ENCODE data around the gene EGLN2.

The EGLN2 gene

DNA sequence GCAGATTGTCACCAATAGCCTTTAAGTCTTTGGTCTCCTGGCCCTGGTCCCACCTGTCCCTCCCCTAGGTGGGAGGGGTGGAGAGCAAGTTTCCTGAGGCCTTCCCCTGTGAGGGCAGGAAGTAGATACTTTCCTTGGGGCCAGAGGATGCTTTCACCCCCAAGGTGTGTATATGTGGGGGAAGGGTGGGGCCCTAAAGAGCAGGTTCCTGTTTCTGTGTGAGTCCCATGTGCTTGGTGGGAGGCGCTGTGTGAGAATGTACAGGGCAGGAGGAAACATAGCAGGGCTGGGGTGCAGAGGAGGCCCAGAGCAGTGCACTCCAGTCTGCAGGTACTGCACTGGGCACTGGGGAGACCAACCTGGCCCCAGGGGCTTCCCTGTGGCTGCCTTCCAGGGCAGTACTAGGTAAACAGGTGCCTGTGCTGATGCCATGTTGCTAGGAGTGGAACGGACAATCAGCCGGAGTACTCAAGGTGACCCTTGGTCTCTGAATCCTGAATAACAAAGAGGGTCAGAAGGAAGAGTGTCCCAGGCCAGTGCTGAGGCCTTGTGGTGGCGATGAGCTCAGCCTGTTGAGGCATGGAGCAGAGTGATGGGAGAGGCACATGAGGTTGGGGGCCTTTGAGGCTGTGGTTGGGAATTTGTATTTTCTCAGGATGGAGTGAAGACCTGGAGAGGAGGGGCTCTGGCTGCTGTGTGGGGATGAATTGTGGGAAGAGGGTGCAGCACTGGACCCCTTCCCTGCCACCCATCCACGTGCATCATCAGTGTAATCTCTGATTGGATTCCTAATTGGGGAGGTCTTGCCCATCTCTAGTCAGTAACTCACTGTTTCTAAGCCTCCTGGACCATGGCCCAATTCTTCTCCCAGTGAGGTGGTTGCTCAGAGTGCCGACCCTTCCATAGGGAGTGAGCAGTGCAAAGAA is 5.1 kb downstream of the EGLN2 start:
- POLR2A ChIA-PET = interaction anchor here (1.0 to 8.6 kb wide), 4 partner anchors 26 to 87 kb away, joined by 3 to 86 read pairs (median 30); partner anchors contain the start of genes ACTMAP, COQ8B, ITPKC and RAB4B
- H3K4me1 ChIP-seq (ENCODE audit: control insufficient read depth, insufficient read depth, low read length) = peaks cover 77% of the 10 kb centered on the region
- H3K36me3 ChIP-seq (ENCODE audit: control insufficient read depth in 2 of 2, insufficient read depth in 1 of 2, low read length in 2 of 2) = peaks cover 55 to 74% of the 10 kb centered on the region in 2 experiments
- H3K9me3 ChIP-seq (ENCODE audit: control insufficient read depth, insufficient read depth, low read depth, low read length) = no peaks in the 10 kb centered on the region
- peak overlapping the region; percentile 67 for H3K27ac ChIP-seq (ENCODE audit: extremely low read depth, low read depth, low read length)
- no peak overlapping the region for H3K4me3 ChIP-seq (ENCODE audit: low read depth, low read length)
- CTCF ChIA-PET = interaction anchor here (0.6 to 5.6 kb wide), 11 partner anchors 8 to 507 kb away, joined by 3 to 77 read pairs (median 4); no protein-coding TSS in a partner anchor
- TF ChIP-seq ZNF558 (tag by site-specific recombination; IDR thresholded peaks at IDR 0.05) = no peak
- peak; percentile 83 for TF ChIP-seq KLF1 (tag by site-specific recombination; IDR thresholded peaks at IDR 0.05)
- peak; percentile 87 for TF ChIP-seq GLIS1 (tag by site-specific recombination; IDR thresholded peaks at IDR 0.05)
- TF ChIP-seq, protein P1, sequence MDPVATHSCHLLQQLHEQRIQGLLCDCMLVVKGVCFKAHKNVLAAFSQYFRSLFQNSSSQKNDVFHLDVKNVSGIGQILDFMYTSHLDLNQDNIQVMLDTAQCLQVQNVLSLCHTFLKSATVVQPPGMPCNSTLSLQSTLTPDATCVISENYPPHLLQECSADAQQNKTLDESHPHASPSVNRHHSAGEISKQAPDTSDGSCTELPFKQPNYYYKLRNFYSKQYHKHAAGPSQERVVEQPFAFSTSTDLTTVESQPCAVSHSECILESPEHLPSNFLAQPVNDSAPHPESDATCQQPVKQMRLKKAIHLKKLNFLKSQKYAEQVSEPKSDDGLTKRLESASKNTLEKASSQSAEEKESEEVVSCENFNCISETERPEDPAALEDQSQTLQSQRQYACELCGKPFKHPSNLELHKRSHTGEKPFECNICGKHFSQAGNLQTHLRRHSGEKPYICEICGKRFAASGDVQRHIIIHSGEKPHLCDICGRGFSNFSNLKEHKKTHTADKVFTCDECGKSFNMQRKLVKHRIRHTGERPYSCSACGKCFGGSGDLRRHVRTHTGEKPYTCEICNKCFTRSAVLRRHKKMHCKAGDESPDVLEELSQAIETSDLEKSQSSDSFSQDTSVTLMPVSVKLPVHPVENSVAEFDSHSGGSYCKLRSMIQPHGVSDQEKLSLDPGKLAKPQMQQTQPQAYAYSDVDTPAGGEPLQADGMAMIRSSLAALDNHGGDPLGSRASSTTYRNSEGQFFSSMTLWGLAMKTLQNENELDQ (tag by site-specific recombination; IDR thresholded peaks at IDR 0.05; ENCODE audit: low read depth) = no peak
- TF ChIP-seq ZNF366 (tag by site-specific recombination; conservative IDR thresholded peaks at IDR 0.05) = 0 out of 2 replicates have a peak, but pooled peaks have one; percentile 26
- TF ChIP-seq ZNF121 (tag by site-specific recombination; IDR thresholded peaks at IDR 0.05) = no peak
- TF ChIP-seq, protein P2, sequence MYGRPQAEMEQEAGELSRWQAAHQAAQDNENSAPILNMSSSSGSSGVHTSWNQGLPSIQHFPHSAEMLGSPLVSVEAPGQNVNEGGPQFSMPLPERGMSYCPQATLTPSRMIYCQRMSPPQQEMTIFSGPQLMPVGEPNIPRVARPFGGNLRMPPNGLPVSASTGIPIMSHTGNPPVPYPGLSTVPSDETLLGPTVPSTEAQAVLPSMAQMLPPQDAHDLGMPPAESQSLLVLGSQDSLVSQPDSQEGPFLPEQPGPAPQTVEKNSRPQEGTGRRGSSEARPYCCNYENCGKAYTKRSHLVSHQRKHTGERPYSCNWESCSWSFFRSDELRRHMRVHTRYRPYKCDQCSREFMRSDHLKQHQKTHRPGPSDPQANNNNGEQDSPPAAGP (tag by site-specific recombination; IDR thresholded peaks at IDR 0.05) = peak; percentile 59; the same call in 1 of the 2 replicates
- no peak for TF ChIP-seq MEIS1 (CRISPR knock-in tag; IDR thresholded peaks at IDR 0.05; ENCODE audit: borderline replicate concordance)
- no peak for TF ChIP-seq ZNF664 (tag by site-specific recombination; IDR thresholded peaks at IDR 0.05)
- TF ChIP-seq SALL2 (tag by site-specific recombination; IDR thresholded peaks at IDR 0.05; ENCODE audit: borderline replicate concordance) = no peak
- TF ChIP-seq ZNF174 (tag by site-specific recombination; IDR thresholded peaks at IDR 0.05) = no peak
- no peak for TF ChIP-seq ZNF211 (tag by site-specific recombination; IDR thresholded peaks at IDR 0.05; ENCODE audit: low read depth)
- TF ChIP-seq ZNF561 (tag by site-specific recombination; IDR thresholded peaks at IDR 0.05; ENCODE audit: borderline replicate concordance) = 0 out of 2 replicates have a peak, but pooled peaks have one; percentile 28
- TF ChIP-seq, protein P3, sequence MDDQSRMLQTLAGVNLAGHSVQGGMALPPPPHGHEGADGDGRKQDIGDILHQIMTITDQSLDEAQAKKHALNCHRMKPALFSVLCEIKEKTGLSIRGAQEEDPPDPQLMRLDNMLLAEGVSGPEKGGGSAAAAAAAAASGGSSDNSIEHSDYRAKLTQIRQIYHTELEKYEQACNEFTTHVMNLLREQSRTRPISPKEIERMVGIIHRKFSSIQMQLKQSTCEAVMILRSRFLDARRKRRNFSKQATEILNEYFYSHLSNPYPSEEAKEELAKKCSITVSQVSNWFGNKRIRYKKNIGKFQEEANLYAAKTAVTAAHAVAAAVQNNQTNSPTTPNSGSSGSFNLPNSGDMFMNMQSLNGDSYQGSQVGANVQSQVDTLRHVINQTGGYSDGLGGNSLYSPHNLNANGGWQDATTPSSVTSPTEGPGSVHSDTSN (CRISPR knock-in tag; IDR thresholded peaks at IDR 0.05) = no peak
- peak; percentile 28; the same call in 1 of the 2 replicates for TF ChIP-seq ZBTB17 (tag by site-specific recombination; IDR thresholded peaks at IDR 0.05)
- peak; percentile 43; the same call in 1 of the 2 replicates for TF ChIP-seq ZNF600 (tag by site-specific recombination; IDR thresholded peaks at IDR 0.05)
- peak; percentile 88 for TF ChIP-seq SCRT2 (tag by site-specific recombination; IDR thresholded peaks at IDR 0.05)
- TF ChIP-seq, protein P4, sequence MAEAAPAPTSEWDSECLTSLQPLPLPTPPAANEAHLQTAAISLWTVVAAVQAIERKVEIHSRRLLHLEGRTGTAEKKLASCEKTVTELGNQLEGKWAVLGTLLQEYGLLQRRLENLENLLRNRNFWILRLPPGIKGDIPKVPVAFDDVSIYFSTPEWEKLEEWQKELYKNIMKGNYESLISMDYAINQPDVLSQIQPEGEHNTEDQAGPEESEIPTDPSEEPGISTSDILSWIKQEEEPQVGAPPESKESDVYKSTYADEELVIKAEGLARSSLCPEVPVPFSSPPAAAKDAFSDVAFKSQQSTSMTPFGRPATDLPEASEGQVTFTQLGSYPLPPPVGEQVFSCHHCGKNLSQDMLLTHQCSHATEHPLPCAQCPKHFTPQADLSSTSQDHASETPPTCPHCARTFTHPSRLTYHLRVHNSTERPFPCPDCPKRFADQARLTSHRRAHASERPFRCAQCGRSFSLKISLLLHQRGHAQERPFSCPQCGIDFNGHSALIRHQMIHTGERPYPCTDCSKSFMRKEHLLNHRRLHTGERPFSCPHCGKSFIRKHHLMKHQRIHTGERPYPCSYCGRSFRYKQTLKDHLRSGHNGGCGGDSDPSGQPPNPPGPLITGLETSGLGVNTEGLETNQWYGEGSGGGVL (tag by site-specific recombination; IDR thresholded peaks at IDR 0.05) = peak; percentile 66
- TF ChIP-seq, protein P5, sequence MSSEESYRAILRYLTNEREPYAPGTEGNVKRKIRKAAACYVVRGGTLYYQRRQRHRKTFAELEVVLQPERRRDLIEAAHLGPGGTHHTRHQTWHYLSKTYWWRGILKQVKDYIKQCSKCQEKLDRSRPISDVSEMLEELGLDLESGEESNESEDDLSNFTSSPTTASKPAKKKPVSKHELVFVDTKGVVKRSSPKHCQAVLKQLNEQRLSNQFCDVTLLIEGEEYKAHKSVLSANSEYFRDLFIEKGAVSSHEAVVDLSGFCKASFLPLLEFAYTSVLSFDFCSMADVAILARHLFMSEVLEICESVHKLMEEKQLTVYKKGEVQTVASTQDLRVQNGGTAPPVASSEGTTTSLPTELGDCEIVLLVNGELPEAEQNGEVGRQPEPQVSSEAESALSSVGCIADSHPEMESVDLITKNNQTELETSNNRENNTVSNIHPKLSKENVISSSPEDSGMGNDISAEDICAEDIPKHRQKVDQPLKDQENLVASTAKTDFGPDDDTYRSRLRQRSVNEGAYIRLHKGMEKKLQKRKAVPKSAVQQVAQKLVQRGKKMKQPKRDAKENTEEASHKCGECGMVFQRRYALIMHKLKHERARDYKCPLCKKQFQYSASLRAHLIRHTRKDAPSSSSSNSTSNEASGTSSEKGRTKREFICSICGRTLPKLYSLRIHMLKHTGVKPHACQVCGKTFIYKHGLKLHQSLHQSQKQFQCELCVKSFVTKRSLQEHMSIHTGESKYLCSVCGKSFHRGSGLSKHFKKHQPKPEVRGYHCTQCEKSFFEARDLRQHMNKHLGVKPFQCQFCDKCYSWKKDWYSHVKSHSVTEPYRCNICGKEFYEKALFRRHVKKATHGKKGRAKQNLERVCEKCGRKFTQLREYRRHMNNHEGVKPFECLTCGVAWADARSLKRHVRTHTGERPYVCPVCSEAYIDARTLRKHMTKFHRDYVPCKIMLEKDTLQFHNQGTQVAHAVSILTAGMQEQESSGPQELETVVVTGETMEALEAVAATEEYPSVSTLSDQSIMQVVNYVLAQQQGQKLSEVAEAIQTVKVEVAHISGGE (tag by site-specific recombination; conservative IDR thresholded peaks at IDR 0.05; ENCODE audit: low read depth) = no peak
- 0 out of 2 replicates have a peak, but pooled peaks have one; percentile 49 for TF ChIP-seq SCRT1 (tag by site-specific recombination; IDR thresholded peaks at IDR 0.05; ENCODE audit: borderline replicate concordance)
- TF ChIP-seq PRDM1 (tag by site-specific recombination; IDR thresholded peaks at IDR 0.05) = peak; percentile 52; the same call in 1 of the 2 replicates
- TF ChIP-seq ZNF830 (tag by site-specific recombination; IDR thresholded peaks at IDR 0.05; ENCODE audit: low read depth) = no peak
- no peak for TF ChIP-seq ZSCAN30 (tag by site-specific recombination; IDR thresholded peaks at IDR 0.05)
- TF ChIP-seq ZNF433 (tag by site-specific recombination; IDR thresholded peaks at IDR 0.05; ENCODE audit: low read depth) = no peak
- TF ChIP-seq, protein P6, sequence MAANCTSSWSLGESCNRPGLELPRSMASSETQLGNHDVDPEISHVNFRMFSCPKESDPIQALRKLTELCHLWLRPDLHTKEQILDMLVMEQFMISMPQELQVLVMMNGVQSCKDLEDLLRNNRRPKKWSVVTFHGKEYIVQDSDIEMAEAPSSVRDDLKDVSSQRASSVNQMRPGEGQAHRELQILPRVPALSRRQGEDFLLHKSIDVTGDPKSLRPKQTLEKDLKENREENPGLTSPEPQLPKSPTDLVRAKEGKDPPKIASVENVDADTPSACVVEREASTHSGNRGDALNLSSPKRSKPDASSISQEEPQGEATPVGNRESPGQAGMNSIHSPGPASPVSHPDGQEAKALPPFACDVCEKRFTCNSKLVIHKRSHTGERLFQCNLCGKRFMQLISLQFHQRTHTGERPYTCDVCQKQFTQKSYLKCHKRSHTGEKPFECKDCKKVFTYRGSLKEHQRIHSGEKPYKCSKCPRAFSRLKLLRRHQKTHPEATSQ (tag by site-specific recombination; IDR thresholded peaks at IDR 0.05) = no peak
